Loucy (cell line): ENCODE results near the gene ZNF398.

Experiments used
- CTCF ChIP-seq: fragments of 200-600 bp; sonication (generic); conservative IDR thresholded peaks from 2 replicates; pipeline ENCODE4 v1.5.1; 2014; ENCODE audit warnings: mild to moderate bottlenecking, antibody characterized with exemption, low read length
- EZH2phosphoT487 ChIP-seq: fragments of 200-600 bp; IDR thresholded peaks from 2 replicates; pipeline ENCODE4 v1.6.1; 2018; ENCODE audit warnings: antibody characterized with exemption, mild to moderate bottlenecking, moderate library complexity, borderline replicate concordance

DNA sequence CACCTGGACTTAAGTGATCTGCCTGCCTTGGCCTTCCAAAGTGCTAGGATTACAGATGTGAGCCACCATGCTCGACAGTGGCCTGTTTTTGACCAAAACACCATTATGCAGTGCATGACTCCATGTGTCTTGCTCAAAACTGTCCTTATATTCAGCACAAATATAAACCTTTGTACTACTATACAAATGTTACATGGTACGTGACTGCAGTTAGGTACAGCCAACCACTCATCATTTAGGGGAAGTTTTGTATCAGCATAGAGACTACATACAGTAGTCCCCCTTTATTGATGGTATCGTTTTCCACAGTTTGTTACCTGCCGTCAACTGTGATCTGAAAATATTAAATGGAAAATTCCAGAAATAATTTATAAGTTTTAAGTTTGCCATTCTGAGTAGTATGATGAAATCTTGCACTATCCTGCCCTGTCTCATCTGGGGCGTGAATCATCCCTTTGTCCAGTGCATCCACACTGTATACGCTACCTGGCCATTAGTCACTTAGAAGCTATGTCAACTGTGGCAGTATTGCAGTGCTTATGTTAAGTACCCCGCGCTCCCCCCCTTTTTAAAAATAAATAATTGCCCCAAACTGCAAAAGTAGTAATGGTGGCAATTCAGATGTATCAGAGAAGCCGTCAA, 24.8 kb downstream of the ZNF398 start:
- TF ChIP-seq CTCF (no peak), EZH2phosphoT487 (no peak)
